Body of pancreas (tissue), 4 donors: Measurements from ENCODE around the gene TREML1. TPM values are rescaled to one million over a fixed set of nuclear protein-coding genes. Genes with fewer than 3 reads are reported as not detected.

ENCODE experiments used
- ATAC-seq: fragments of 150-250 bp; one replicate; pipeline ENCODE4 v1.9.1; 2016
- DNase-seq, 4 donors: peaks; one replicate each; pipeline ENCODE4 v3.0.0-alpha.2; 2019
- H3K27ac ChIP-seq, 4 donors: fragments of 200-600 bp; sonication (generic); 1 replicate in 3 of 4; 2 replicates in 1 of 4; pipeline versions ENCODE4 v1.5.1 to v1.6.1; 2016 to 2019; ENCODE audit warnings: mild to moderate bottlenecking in 1 of 4, mixed read lengths in 1 of 4, moderate library complexity in 1 of 4
- H3K27me3 ChIP-seq, 2 donors: fragments of 200-600 bp; sonication (generic); one replicate each; pipeline ENCODE4 v1.6.0; 2016; ENCODE audit warnings: mild to moderate bottlenecking in 1 of 2
- H3K36me3 ChIP-seq, 2 donors: fragments of 200-600 bp; sonication (generic); replicated peaks in 1 of 2; 2 replicates each; pipeline ENCODE4 v1.5.1; 2016; ENCODE audit warnings: low read depth in 2 of 2; ENCODE audit not compliant: insufficient read depth in 1 of 2
- H3K4me1 ChIP-seq: fragments of 200-600 bp; sonication (generic); one replicate; pipeline ENCODE4 v1.6.0; 2016
- H3K4me3 ChIP-seq, 2 donors: fragments of 200-600 bp; sonication (generic); 1 replicate in 1 of 2; 2 replicates in 1 of 2; pipeline ENCODE4 v1.5.1; 2016 to 2019
- H3K9me3 ChIP-seq, 3 donors: fragments of 200-600 bp; sonication (generic); 1 replicate in 2 of 3; 2 replicates in 1 of 3; pipeline ENCODE4 v1.5.1; 2016
- POLR2A ChIP-seq, 3 donors: fragments of 450-650 bp; IDR thresholded peaks; one replicate each; pipeline ENCODE4 v1.6.1; 2016; ENCODE audit warnings: antibody characterized with exemption in 3 of 3, mild to moderate bottlenecking in 2 of 3
- WGBS, 2 donors: methylation state at CpG; one replicate each; pipeline ENCODE4 v1.1.5; 2017; 5-methylcytosine and 5-hydroxymethylcytosine counted together
- intact Hi-C: fragments of 100-400 bp; cut with DNase I; formaldehyde crosslinking; loops from one replicate; pipeline ENCODE4 v1.15.1; 2023
- total RNA-seq, 2 donors: library from RNA; depleted of rRNA; stranded (reverse); fragments of >200 nt; gene quantifications; one replicate each; pipeline ENCODE4 v1.1.0, GENCODE V29; 2016
- TF ChIP-seq, protein P1 (sequence below), 7 experiments: fragments of 450-650 bp in 4 of 7; fragments of 200-600 bp in 3 of 7; sonication (generic) in 3 of 7; IDR thresholded peaks; one replicate each; pipeline ENCODE4 v1.5.1; 2016 to 2019; ENCODE audit warnings: antibody characterized with exemption in 7 of 7

Gene TREML1
- total RNA-seq, 2 donors from 2014 or later = not detected

DNA sequence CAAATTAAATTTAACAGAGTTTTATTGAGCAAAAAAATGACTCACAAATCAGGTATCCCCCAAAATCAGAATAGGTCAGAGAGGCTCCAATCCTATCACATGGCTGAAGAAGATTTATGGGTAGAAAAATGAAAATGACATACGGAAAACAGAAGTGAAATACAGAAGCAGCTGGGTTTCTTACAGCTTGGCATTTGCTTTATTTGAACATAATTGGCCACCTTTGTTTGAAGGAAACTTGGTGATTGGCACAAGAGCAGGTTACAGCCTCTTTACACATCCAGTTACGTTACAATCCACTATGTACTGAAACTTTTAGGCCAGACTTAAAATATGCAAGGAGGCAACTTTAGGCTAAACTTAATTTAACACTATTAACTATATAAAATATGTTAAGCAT lies 20.5 kb upstream of the TREML1 start:
- Histone ChIP-seq H3K36me3 (no peaks in the 10 kb centered on the region), H3K4me3 (no peak overlapping the region), H3K27ac (no peak overlapping the region), H3K27me3 (no peaks in the 10 kb centered on the region), H3K4me1 (no peaks in the 10 kb centered on the region), H3K9me3 (no peaks in the 10 kb centered on the region)
- TF ChIP-seq POLR2A (IDR thresholded peaks at IDR 0.05) = no peak
- TF ChIP-seq, protein P1, sequence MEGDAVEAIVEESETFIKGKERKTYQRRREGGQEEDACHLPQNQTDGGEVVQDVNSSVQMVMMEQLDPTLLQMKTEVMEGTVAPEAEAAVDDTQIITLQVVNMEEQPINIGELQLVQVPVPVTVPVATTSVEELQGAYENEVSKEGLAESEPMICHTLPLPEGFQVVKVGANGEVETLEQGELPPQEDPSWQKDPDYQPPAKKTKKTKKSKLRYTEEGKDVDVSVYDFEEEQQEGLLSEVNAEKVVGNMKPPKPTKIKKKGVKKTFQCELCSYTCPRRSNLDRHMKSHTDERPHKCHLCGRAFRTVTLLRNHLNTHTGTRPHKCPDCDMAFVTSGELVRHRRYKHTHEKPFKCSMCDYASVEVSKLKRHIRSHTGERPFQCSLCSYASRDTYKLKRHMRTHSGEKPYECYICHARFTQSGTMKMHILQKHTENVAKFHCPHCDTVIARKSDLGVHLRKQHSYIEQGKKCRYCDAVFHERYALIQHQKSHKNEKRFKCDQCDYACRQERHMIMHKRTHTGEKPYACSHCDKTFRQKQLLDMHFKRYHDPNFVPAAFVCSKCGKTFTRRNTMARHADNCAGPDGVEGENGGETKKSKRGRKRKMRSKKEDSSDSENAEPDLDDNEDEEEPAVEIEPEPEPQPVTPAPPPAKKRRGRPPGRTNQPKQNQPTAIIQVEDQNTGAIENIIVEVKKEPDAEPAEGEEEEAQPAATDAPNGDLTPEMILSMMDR (IDR thresholded peaks at IDR 0.05) = no peak
- intact Hi-C loops = no loop called here
- DNase-seq (no peak), ATAC-seq (no peak)
- 65 to 78% methylated on average over 2 of the region's 2 CpGs for WGBS, 2 donors

DNA sequence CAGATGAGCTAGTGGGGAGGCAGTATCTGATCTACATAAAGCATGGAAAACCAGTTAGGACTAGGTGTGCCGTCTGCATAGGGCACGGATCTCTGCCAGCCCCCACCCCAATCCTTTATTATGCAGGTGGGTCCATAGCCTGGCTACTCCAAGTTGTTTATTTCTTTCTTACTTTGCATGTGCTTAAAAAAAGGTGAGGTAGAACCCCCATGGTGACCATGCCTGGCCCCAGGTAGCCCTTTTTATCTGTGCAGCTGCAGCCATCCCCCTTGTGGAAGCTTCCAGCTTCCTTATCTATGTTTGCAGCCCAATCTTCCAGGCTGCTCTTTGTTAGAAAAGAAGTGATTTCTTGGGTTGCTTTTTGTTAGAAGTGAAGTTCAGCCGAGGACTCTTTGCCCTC lies 17.8 kb upstream of the TREML1 start:
- Histone ChIP-seq H3K4me1 (no peaks in the 10 kb centered on the region), H3K27me3 (no peaks in the 10 kb centered on the region), H3K27ac (no peak overlapping the region), H3K9me3 (no peaks in the 10 kb centered on the region), H3K4me3 (no peak overlapping the region), H3K36me3 (no peaks in the 10 kb centered on the region)
- DNase-seq (no peak), ATAC-seq (no peak)
- WGBS, 2 donors = 33 to 45% methylated on average over 3 of the region's 3 CpGs
- TF ChIP-seq POLR2A (IDR thresholded peaks at IDR 0.05) = no peak
- TF ChIP-seq, protein P1 (IDR thresholded peaks at IDR 0.05) = no peak
- intact Hi-C loops = no loop called here

DNA sequence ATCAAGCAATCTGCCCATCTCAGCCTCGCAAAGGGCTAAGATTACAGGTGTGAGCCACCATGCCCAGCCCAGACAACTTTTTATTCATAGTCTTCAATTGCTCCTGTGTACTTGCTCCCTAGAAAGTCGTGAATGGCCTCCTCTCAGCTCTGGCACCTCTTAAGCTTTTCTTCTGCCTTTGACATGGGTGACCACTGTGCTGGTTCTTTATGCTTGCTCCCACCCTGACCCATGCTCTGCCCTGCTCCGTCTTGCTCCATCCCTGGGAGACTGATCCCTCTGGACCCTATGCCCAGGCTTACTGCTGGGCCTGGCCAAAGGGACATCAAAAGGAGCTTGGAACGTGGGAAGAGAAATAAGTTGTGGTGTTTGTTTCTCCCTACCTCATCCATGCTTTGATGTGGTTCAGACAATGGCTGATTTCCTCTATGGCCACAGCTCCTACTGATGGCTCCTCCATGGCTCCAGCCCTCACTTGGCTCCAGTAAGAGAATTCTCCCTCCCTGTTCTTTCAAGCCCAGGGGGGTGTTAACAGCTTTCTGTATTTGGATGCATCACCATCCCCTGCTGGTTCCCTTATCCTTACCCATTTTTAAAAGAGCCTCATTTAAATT lies 16.5 kb upstream of the TREML1 start:
- no peak overlapping the region for H3K27ac ChIP-seq

DNA sequence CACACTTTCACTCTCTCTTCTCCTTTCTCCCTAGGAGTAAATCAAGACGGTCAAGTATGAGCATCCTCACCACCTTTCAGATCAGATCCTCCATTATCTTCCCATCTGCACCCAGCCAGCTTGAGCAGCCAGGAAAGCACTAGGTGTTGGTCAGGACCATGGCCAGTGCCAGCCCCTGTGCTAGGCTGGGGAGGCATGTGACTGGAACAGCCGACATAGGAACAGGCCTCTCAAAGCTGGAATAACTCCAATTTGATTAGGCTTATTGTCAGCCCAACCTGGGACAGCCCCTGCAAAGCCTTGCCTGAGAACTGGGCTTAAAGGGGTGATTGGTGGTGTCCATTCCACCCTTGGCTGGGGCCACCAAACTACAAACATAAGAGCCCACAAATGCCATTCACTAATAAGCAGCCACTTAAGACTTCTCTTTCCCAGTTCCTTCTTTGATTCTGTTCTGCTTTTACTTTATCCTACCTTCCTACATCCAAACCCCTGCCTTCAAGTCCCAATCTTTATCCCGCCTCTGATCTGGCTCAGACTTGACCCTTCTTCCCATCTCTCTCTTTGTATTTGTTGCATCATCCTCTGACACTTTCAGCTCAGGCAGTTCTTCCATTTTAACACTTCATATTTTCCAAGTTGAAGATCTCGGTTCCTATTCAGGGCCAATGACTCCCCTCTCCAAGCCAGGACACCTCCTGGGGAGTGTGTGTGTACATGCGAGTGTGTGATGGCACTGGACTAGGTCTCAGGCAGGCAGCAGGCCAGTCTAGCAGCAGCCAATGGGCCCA lies 13.2 kb upstream of the TREML1 start:
- Histone ChIP-seq H3K27ac (no peak overlapping the region), H3K36me3 (no peaks in the 10 kb centered on the region), H3K27me3 (no peaks in the 10 kb centered on the region), H3K4me1 (no peaks in the 10 kb centered on the region), H3K9me3 (no peaks in the 10 kb centered on the region), H3K4me3 (no peak overlapping the region)
- intact Hi-C loops = no loop called here
- TF ChIP-seq POLR2A (IDR thresholded peaks at IDR 0.05) = no peak
- TF ChIP-seq, protein P1 (IDR thresholded peaks at IDR 0.05) = no peak
- DNase-seq (no peak), ATAC-seq (no peak)
- 49 to 51% methylated on average over 5 of the region's 5 CpGs for WGBS, 2 donors

More for the DNA sequence above, 16.5 kb upstream of the TREML1 start:
- DNase-seq (no peak), ATAC-seq (no peak)
- Histone ChIP-seq H3K4me3 (no peak overlapping the region), H3K27me3 (no peaks in the 10 kb centered on the region), H3K9me3 (no peaks in the 10 kb centered on the region), H3K36me3 (no peaks in the 10 kb centered on the region), H3K4me1 (no peaks in the 10 kb centered on the region)
- intact Hi-C loops = no loop called here
- 61 to 81% methylated on average over 4 of the region's 4 CpGs for WGBS, 2 donors
- TF ChIP-seq, protein P1 (IDR thresholded peaks at IDR 0.05) = no peak
- TF ChIP-seq POLR2A (IDR thresholded peaks at IDR 0.05) = no peak
